Measurements from ENCODE around the gene NHP2. TPM values are rescaled to one million over a fixed set of nuclear protein-coding genes. Genes with fewer than 3 reads are reported as not detected.
A peak's percentile ranks its signal among the peaks of the same experiment; 100 is the strongest.

Gene NHP2
- total and polyA plus RNA-seq, 9 of the 15 experiments (the other 6 are each of a cell fraction or from before 2014, with no cell fraction given) = 52.8 to 622 (median 144) TPM

- TF ChIP-seq CHD7 (IDR thresholded peaks at IDR 0.05; ENCODE audit: low read depth, low read length) (no peak), ZNF384 (IDR thresholded peaks at IDR 0.05; ENCODE audit: low read depth, low read length) (peak; percentile 55)
These were observed 22.2 kb downstream of the NHP2 start (continued) for GRCh38 chr5:178131446-178131996.

Measured in K562 (cell line).